Dendritic cell treated with granulocyte-macrophage colony-stimulating factor and Interleukin-4, amounts not matched to agents 40 ng/mL and 50 ng/mL, for 4 days (primary cell): ENCODE data around the gene MBNL2.

Experiments
- H3K27ac Mint-ChIP-seq: one replicate; pipeline ENCODE4 v1.8.0; 2022; ENCODE audit warnings: mild to moderate bottlenecking, mixed read lengths
- H3K27me3 Mint-ChIP-seq: one replicate; pipeline ENCODE4 v1.8.0; 2022; ENCODE audit warnings: mild to moderate bottlenecking, mixed read lengths
- H3K36me3 Mint-ChIP-seq: one replicate; pipeline ENCODE4 v1.8.0; 2022; ENCODE audit warnings: low read depth, mixed read lengths
- H3K4me1 Mint-ChIP-seq: one replicate; pipeline ENCODE4 v1.8.0; 2022; ENCODE audit warnings: low read depth, mixed read lengths
- H3K4me3 Mint-ChIP-seq: one replicate; pipeline ENCODE4 v1.8.0; 2022; ENCODE audit warnings: mild to moderate bottlenecking, moderate library complexity, mixed read lengths
- H3K9me3 Mint-ChIP-seq: one replicate; pipeline ENCODE4 v1.8.0; 2022; ENCODE audit warnings: mixed read lengths
- intact Hi-C: fragments of 100-400 bp; cut with micrococcal nuclease; formaldehyde crosslinking; loops from one replicate; pipeline ENCODE4 v1.15.0; 2022

The MBNL2 gene

GRCh38 chr13:97321616-97322321 is 99.6 kb downstream of the MBNL2 start:
- Mint-ChIP-seq H3K27ac (no peak overlapping the region), H3K4me1 (peaks cover 10% of the 10 kb centered on the region), H3K4me3 (no peak overlapping the region)

GRCh38 chr13:97322740-97323342 is 100.7 kb downstream of the MBNL2 start:
- Mint-ChIP-seq H3K4me1 (peaks cover 10% of the 10 kb centered on the region), H3K27ac (no peak overlapping the region), H3K27me3 (no peaks in the 10 kb centered on the region), H3K9me3 (no peaks in the 10 kb centered on the region), H3K36me3 (peaks cover 8% of the 10 kb centered on the region), H3K4me3 (no peak overlapping the region)
- intact Hi-C loops, result no loop called here

More at GRCh38 chr13:97321616-97322321, 99.6 kb downstream of the MBNL2 start:
- intact Hi-C loops, result no loop called here
- H3K36me3 Mint-ChIP-seq, result peaks cover 9% of the 10 kb centered on the region
- H3K9me3 Mint-ChIP-seq, result no peaks in the 10 kb centered on the region
- no peaks in the 10 kb centered on the region for H3K27me3 Mint-ChIP-seq

GRCh38 chr13:97324115-97324514 is 102.0 kb downstream of the MBNL2 start:
- Mint-ChIP-seq H3K36me3 (peaks cover 8% of the 10 kb centered on the region), H3K27me3 (no peaks in the 10 kb centered on the region), H3K9me3 (no peaks in the 10 kb centered on the region), H3K4me1 (peaks cover 5% of the 10 kb centered on the region), H3K27ac (no peak overlapping the region), H3K4me3 (no peak overlapping the region)
- intact Hi-C loops, result no loop called here

- Mint-ChIP-seq H3K27ac (no peak overlapping the region), H3K9me3 (no peaks in the 10 kb centered on the region), H3K4me1 (peaks cover 10% of the 10 kb centered on the region), H3K4me3 (no peak overlapping the region), H3K27me3 (no peaks in the 10 kb centered on the region), H3K36me3 (peaks cover 8% of the 10 kb centered on the region)
- intact Hi-C loops, result no loop called here
Observed at GRCh38 chr13:97325738-97326137, 103.6 kb downstream of the MBNL2 start.

- no peak overlapping the region for H3K4me3 Mint-ChIP-seq
- H3K27ac Mint-ChIP-seq, result no peak overlapping the region
- H3K27me3 Mint-ChIP-seq, result no peaks in the 10 kb centered on the region
- H3K36me3 Mint-ChIP-seq, result peaks cover 8% of the 10 kb centered on the region
- peaks cover 8% of the 10 kb centered on the region for H3K4me1 Mint-ChIP-seq
- no peaks in the 10 kb centered on the region for H3K9me3 Mint-ChIP-seq
- intact Hi-C loops, result no loop called here
Observed at GRCh38 chr13:97327086-97327485, 105.0 kb downstream of the MBNL2 start.

DNA sequence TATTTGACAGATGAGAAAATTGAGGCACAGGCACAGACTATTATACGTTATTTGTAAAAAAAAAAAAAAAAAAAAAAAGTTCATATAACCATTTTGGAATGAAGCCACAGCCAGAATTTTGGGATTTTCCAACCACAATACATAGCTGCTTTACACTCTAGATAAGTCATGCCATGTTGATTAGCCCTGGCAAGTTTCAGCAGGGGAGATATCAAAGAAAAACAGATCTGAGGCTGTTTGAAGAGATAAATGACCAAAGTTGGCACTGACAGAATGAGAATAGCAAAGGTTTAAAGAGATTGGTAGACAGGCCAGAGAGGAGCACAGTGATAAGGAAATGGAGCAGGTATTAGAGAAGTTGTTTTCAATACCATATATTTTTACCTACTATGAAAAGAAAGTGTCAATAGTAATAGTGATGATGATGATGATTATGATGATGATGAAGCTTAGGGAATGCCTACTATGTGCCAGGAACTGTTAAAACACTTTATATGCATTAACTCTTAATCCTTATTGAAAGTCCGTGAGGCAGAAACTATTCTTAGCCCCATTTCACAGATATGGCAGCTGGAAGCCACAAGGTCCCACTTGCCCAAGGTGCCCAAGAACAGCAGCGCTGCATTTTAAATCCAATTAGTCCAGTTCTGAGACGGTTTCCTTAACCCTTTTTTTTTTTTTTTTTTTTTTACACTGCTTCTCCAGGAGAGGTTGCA is 105.5 kb downstream of the MBNL2 start:
- Mint-ChIP-seq H3K4me3 (no peak overlapping the region), H3K27me3 (no peaks in the 10 kb centered on the region), H3K36me3 (peaks cover 8% of the 10 kb centered on the region), H3K9me3 (no peaks in the 10 kb centered on the region), H3K4me1 (peaks cover 6% of the 10 kb centered on the region), H3K27ac (no peak overlapping the region)
- intact Hi-C loops, result no loop called here

- H3K9me3 Mint-ChIP-seq, result no peaks in the 10 kb centered on the region
- H3K4me3 Mint-ChIP-seq, result no peak overlapping the region
- H3K4me1 Mint-ChIP-seq, result peaks cover 9% of the 10 kb centered on the region
- no peak overlapping the region for H3K27ac Mint-ChIP-seq
- intact Hi-C loops, result no loop called here
- no peaks in the 10 kb centered on the region for H3K27me3 Mint-ChIP-seq
- peaks cover 8% of the 10 kb centered on the region for H3K36me3 Mint-ChIP-seq
Observed at GRCh38 chr13:97328222-97328790, 106.2 kb downstream of the MBNL2 start.

GRCh38 chr13:97329331-97329730 is 107.2 kb downstream of the MBNL2 start:
- intact Hi-C loops, result no loop called here
- peaks cover 9% of the 10 kb centered on the region for H3K4me1 Mint-ChIP-seq
- peaks cover 5% of the 10 kb centered on the region for H3K36me3 Mint-ChIP-seq
- H3K4me3 Mint-ChIP-seq, result no peak overlapping the region
- H3K27ac Mint-ChIP-seq, result no peak overlapping the region
- H3K9me3 Mint-ChIP-seq, result no peaks in the 10 kb centered on the region
- H3K27me3 Mint-ChIP-seq, result no peaks in the 10 kb centered on the region

DNA sequence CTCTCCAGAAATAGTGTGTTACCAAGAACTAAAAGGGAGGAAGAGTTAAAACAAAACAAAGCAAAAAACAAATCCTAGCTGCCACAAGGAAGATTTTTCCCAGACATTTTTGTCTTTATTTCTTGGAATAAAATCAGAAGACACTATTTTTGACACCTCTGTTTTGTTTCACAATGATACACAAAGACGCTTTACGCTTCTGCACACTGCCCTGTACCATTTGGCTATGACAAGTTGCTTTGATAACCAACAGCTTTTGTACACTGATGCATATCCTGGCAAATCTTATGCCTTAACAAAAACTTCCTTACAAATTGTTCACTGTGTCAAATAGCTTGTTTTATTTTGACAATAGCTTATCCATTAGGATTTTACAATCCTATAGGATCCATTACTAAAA is 108.3 kb downstream of the MBNL2 start:
- no peaks in the 10 kb centered on the region for H3K27me3 Mint-ChIP-seq
- intact Hi-C loops, result no loop called here
- H3K27ac Mint-ChIP-seq, result no peak overlapping the region
- H3K9me3 Mint-ChIP-seq, result no peaks in the 10 kb centered on the region
- no peaks in the 10 kb centered on the region for H3K36me3 Mint-ChIP-seq
- H3K4me1 Mint-ChIP-seq, result peaks cover 9% of the 10 kb centered on the region
- no peak overlapping the region for H3K4me3 Mint-ChIP-seq

DNA sequence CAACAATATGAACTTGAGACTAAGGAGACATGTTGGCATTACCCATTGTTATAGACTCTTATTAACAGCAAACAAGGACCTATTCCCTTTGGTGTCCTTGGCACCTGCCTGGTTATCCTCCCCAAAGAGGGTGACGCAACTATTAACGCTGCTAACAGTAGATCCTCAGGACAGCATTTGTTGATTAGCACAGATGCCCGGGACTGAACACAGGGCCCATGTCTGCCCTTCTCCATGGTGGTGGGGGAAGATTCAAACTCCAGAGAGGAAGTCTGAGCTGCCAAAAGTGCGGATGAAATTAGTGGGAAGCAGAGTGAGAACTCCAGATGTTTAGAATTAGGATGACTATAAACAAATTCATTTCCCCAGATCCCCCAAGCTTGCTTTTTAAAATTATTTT is 110.6 kb downstream of the MBNL2 start:
- Mint-ChIP-seq H3K27ac (no peak overlapping the region), H3K9me3 (no peaks in the 10 kb centered on the region), H3K4me1 (peaks cover 9% of the 10 kb centered on the region), H3K36me3 (no peaks in the 10 kb centered on the region), H3K27me3 (no peaks in the 10 kb centered on the region), H3K4me3 (no peak overlapping the region)
- intact Hi-C loops, result no loop called here

GRCh38 chr13:97333983-97334382 is 111.8 kb downstream of the MBNL2 start:
- intact Hi-C loops, result no loop called here
- no peaks in the 10 kb centered on the region for H3K27me3 Mint-ChIP-seq
- H3K9me3 Mint-ChIP-seq, result no peaks in the 10 kb centered on the region
- H3K4me1 Mint-ChIP-seq, result peaks cover 9% of the 10 kb centered on the region
- no peaks in the 10 kb centered on the region for H3K36me3 Mint-ChIP-seq
- H3K4me3 Mint-ChIP-seq, result no peak overlapping the region
- no peak overlapping the region for H3K27ac Mint-ChIP-seq

GRCh38 chr13:97334690-97335089 is 112.6 kb downstream of the MBNL2 start:
- Mint-ChIP-seq H3K27ac (no peak overlapping the region), H3K4me3 (no peak overlapping the region), H3K36me3 (no peaks in the 10 kb centered on the region), H3K27me3 (no peaks in the 10 kb centered on the region), H3K9me3 (no peaks in the 10 kb centered on the region), H3K4me1 (peaks cover 4% of the 10 kb centered on the region)
- intact Hi-C loops, result no loop called here

- H3K27me3 Mint-ChIP-seq, result no peaks in the 10 kb centered on the region
- no peaks in the 10 kb centered on the region for H3K9me3 Mint-ChIP-seq
- H3K4me3 Mint-ChIP-seq, result no peak overlapping the region
- peaks cover 4% of the 10 kb centered on the region for H3K4me1 Mint-ChIP-seq
- no peaks in the 10 kb centered on the region for H3K36me3 Mint-ChIP-seq
- intact Hi-C loops, result no loop called here
- H3K27ac Mint-ChIP-seq, result no peak overlapping the region
Observed at GRCh38 chr13:97335488-97336134, 113.5 kb downstream of the MBNL2 start.
